GM19328 (cell line): ENCODE results near the gene RFXAP.

ENCODE experiments used
- ATAC-seq: cut with Tn5 transposase; IDR thresholded peaks from one replicate; pipeline ENCODE4 v1.9.1; 2021; ENCODE audit warnings: mild to moderate bottlenecking, moderate library complexity; ENCODE audit not compliant: unreplicated experiment

The RFXAP gene

GRCh38 chr13:36862722-36863121, 43.7 kb downstream of the RFXAP start:
- no peak for ATAC-seq

- no peak for ATAC-seq
These were observed 46.2 kb downstream of the RFXAP start for GRCh38 chr13:36865265-36865664.

GRCh38 chr13:36866232-36866631, 47.2 kb downstream of the RFXAP start:
- no peak for ATAC-seq

- no peak for ATAC-seq
These were observed 51.1 kb downstream of the RFXAP start for GRCh38 chr13:36870050-36870692.

GRCh38 chr13:36872621-36873020, 53.6 kb downstream of the RFXAP start:
- no peak for ATAC-seq

GRCh38 chr13:36875431-36875830, 56.4 kb downstream of the RFXAP start:
- ATAC-seq, result no peak

- no peak for ATAC-seq
These were observed 56.9 kb downstream of the RFXAP start for GRCh38 chr13:36875961-36876360.
